ENCODE measurements around the gene KRTAP24-1. TPM values are rescaled to one million over a fixed set of nuclear protein-coding genes. Genes with fewer than 3 reads are reported as not detected.

KRTAP24-1 gene
- total RNA-seq, 1 donor from 2014 or later = not detected

- peaks cover 0 to 3% of the 10 kb centered on the region in 2 donors for H3K4me1 ChIP-seq
- DNase-seq (ENCODE audit: low spot score in 2 of 2) = no peak
- intact Hi-C loops (cut with DNase I) = no loop called here
- H3K27ac ChIP-seq = no peak overlapping the region
- TF ChIP-seq, protein P1, sequence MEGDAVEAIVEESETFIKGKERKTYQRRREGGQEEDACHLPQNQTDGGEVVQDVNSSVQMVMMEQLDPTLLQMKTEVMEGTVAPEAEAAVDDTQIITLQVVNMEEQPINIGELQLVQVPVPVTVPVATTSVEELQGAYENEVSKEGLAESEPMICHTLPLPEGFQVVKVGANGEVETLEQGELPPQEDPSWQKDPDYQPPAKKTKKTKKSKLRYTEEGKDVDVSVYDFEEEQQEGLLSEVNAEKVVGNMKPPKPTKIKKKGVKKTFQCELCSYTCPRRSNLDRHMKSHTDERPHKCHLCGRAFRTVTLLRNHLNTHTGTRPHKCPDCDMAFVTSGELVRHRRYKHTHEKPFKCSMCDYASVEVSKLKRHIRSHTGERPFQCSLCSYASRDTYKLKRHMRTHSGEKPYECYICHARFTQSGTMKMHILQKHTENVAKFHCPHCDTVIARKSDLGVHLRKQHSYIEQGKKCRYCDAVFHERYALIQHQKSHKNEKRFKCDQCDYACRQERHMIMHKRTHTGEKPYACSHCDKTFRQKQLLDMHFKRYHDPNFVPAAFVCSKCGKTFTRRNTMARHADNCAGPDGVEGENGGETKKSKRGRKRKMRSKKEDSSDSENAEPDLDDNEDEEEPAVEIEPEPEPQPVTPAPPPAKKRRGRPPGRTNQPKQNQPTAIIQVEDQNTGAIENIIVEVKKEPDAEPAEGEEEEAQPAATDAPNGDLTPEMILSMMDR (IDR thresholded peaks at IDR 0.05) = no peak
- no peaks in the 10 kb centered on the region for H3K27me3 ChIP-seq
- no peak overlapping the region for H3K4me3 ChIP-seq
- H3K9me3 ChIP-seq = no peaks in the 10 kb centered on the region
- H3K36me3 ChIP-seq = no peaks in the 10 kb centered on the region
Measured at GRCh38 chr21:30269803-30270530, 12.8 kb downstream of the KRTAP24-1 start.

- Histone ChIP-seq H3K27me3 (no peaks in the 10 kb centered on the region), H3K9me3 (no peaks in the 10 kb centered on the region), H3K36me3 (no peaks in the 10 kb centered on the region), H3K4me1 (peaks cover 0 to 3% of the 10 kb centered on the region in 2 donors), H3K27ac (no peak overlapping the region), H3K4me3 (no peak overlapping the region)
- intact Hi-C loops (cut with DNase I) = no loop called here
- no peak for DNase-seq (ENCODE audit: low spot score in 2 of 2)
- TF ChIP-seq, protein P1 (IDR thresholded peaks at IDR 0.05) = no peak
Measured at GRCh38 chr21:30268608-30269197, 14.0 kb downstream of the KRTAP24-1 start.

DNA sequence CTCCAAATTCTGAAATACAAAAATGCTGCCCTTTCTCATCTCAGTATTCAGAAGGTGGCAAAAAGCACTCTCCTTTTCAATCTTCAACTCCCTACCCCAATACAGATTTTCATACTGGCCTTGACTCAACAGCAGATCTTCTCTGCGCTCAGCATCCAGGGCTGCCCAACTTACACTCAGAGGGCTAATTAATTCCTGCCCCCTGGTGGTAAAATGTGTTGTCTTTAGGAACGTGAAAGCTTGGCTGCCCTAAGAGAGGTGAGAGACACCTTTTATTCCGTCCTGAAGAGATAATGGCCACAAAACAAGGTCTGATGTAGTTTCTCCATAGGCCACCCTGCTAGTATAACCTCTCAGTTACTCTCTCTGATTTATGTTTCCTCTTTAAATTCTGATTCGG lies 25.0 kb downstream of the KRTAP24-1 start:
- Histone ChIP-seq H3K36me3 (no peaks in the 10 kb centered on the region), H3K27ac (no peak overlapping the region)
- intact Hi-C loops (cut with DNase I) = no loop called here

DNA sequence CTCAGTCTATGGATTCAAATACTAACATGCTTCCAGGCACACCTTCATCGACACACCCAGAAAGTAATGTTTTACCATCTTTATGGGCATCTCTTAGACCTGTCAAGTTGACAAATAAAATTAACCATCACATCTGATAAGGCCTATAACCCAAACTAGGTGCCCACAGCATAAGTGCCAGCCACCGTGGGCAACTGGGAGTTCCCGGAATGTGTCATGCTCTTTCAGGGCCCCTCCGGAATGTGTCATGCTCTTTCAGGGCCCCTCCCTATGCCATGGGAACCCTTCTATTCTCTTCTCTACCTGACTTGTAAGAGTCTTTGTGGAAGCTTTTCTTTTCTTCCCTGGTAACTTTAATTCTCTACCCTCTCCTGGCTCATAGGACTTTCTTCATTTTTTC lies 26.6 kb downstream of the KRTAP24-1 start:
- H3K9me3 ChIP-seq = no peaks in the 10 kb centered on the region
- no peaks in the 10 kb centered on the region for H3K36me3 ChIP-seq
- no peaks in the 10 kb centered on the region for H3K27me3 ChIP-seq
- intact Hi-C loops (cut with DNase I) = no loop called here
- TF ChIP-seq, protein P1 (IDR thresholded peaks at IDR 0.05) = no peak
- no peak for DNase-seq (ENCODE audit: low spot score in 2 of 2)
- no peak overlapping the region for H3K27ac ChIP-seq
- H3K4me1 ChIP-seq = no peaks in the 10 kb centered on the region
- no peak overlapping the region for H3K4me3 ChIP-seq

More for the DNA sequence above, 25.0 kb downstream of the KRTAP24-1 start:
- no peaks in the 10 kb centered on the region for H3K4me1 ChIP-seq
- H3K27me3 ChIP-seq = no peaks in the 10 kb centered on the region
- no peak overlapping the region for H3K4me3 ChIP-seq
- no peak for DNase-seq (ENCODE audit: low spot score in 2 of 2)
- no peaks in the 10 kb centered on the region for H3K9me3 ChIP-seq
- TF ChIP-seq, protein P1 (IDR thresholded peaks at IDR 0.05) = no peak

DNA sequence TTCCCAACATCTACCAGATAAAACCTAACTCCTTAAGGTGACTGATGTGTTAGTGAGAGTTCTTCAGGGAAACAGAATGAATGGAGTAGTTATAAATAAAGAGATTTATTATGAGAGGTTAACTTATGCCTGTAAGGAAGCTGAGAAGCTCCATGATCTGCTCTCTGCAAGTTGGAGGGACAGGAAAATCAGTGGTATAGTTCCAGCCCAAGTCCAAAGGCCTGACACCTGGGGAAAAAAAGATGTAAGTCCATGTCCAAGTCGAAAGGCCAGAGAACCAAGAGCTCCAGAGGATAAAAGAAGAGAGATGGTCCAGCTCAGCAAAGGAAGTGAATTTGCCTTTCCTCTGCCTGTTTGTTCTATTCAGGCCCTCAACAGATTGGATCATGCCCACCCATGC lies 27.1 kb downstream of the KRTAP24-1 start:
- TF ChIP-seq, protein P1 (IDR thresholded peaks at IDR 0.05) = no peak
- no peak overlapping the region for H3K4me3 ChIP-seq
- intact Hi-C loops (cut with DNase I) = no loop called here
- H3K36me3 ChIP-seq = no peaks in the 10 kb centered on the region
- no peak for DNase-seq (ENCODE audit: low spot score in 2 of 2)
- no peak overlapping the region for H3K27ac ChIP-seq
- no peaks in the 10 kb centered on the region for H3K4me1 ChIP-seq
- no peaks in the 10 kb centered on the region for H3K27me3 ChIP-seq
- H3K9me3 ChIP-seq = no peaks in the 10 kb centered on the region

Data from ascending aorta (tissue), 2 donors.